AG10803 (cell line): ENCODE measurements around the gene CD48.

Source experiments
- DNase-seq: peaks from one replicate; pipeline ENCODE4 v3.0.0; 2010; ENCODE audit warnings: low read depth
- H3K4me3 ChIP-seq: 2 replicates; pipeline ENCODE4 v1.5.1; 2011; ENCODE audit warnings: mild to moderate bottlenecking, low read length, control low read depth
- CTCF ChIP-seq: conservative IDR thresholded peaks from 2 replicates; pipeline ENCODE4 v1.5.1; 2011; ENCODE audit warnings: mild to moderate bottlenecking, low read length, control low read depth, inconsistent platforms

Gene CD48

GRCh38 chr1:160633330-160633903 lies 78.2 kb downstream of the CD48 start:
- H3K4me3 ChIP-seq, result no peak overlapping the region
- DNase-seq, result no peak
- no peak for TF ChIP-seq CTCF

- no peak for TF ChIP-seq CTCF
- no peak overlapping the region for H3K4me3 ChIP-seq
Measured at GRCh38 chr1:160631983-160632625, 79.5 kb downstream of the CD48 start.

GRCh38 chr1:160630523-160631451 lies 80.8 kb downstream of the CD48 start:
- TF ChIP-seq CTCF, result no peak
- DNase-seq, result no peak
- H3K4me3 ChIP-seq, result no peak overlapping the region

More at GRCh38 chr1:160631983-160632625, 79.5 kb downstream of the CD48 start:
- no peak for DNase-seq

GRCh38 chr1:160629286-160630210 lies 82.1 kb downstream of the CD48 start:
- DNase-seq, result no peak
- no peak overlapping the region for H3K4me3 ChIP-seq
- no peak for TF ChIP-seq CTCF

- no peak for TF ChIP-seq CTCF
- no peak overlapping the region for H3K4me3 ChIP-seq
- DNase-seq, result no peak
Measured at GRCh38 chr1:160628799-160629263, 82.8 kb downstream of the CD48 start.
